SK-N-SH treated with all-trans-retinoic acid at 6 μM for 48 hours (cell line): ENCODE measurements around the gene ZNF184.
A peak's percentile ranks its signal among the peaks of the same experiment; 100 is the strongest.

ENCODE experiments used
- ATAC-seq: fragments of 200-7000 bp; cut with Tn5 transposase; 3 replicates; pipeline ENCODE4 v1.9.1; 2020; ENCODE audit warnings: mild to moderate bottlenecking, moderate library complexity
- ARNTL ChIP-seq: fragments of 450-650 bp; formaldehyde crosslinking; IDR thresholded peaks from 2 replicates; pipeline ENCODE4 v1.5.0; 2020; ENCODE audit warnings: low read depth, mild to moderate bottlenecking, moderate library complexity, borderline replicate concordance
- BACH2 ChIP-seq: fragments of 250-450 bp; sonication (Bioruptor Pico); IDR thresholded peaks from 2 replicates; pipeline ENCODE4 v1.9.0; 2021; ENCODE audit warnings: mild to moderate bottlenecking, borderline replicate concordance
- CSDC2 ChIP-seq: fragments of 250-450 bp; sonication (Bioruptor Pico); IDR thresholded peaks from 2 replicates; pipeline ENCODE4 v1.5.0; 2020; ENCODE audit warnings: mild to moderate bottlenecking, moderate library complexity
- CSRNP3 ChIP-seq: fragments of 250-450 bp; sonication (Bioruptor Pico); IDR thresholded peaks from 2 replicates; pipeline ENCODE4 v1.5.1; 2021; ENCODE audit warnings: mild to moderate bottlenecking, moderate library complexity
- ISL1 ChIP-seq: fragments of 250-450 bp; sonication (Bioruptor Pico); IDR thresholded peaks from 2 replicates; pipeline ENCODE4 v2.1.2; 2022; ENCODE audit warnings: mild to moderate bottlenecking, moderate library complexity
- OSR1 ChIP-seq: fragments of 250-450 bp; sonication (Bioruptor Pico); IDR thresholded peaks from 2 replicates; pipeline ENCODE4 v1.8.0; 2022; ENCODE audit warnings: moderate library complexity, mild to moderate bottlenecking, inconsistent platforms
- POU6F1 ChIP-seq: fragments of 250-450 bp; sonication (Bioruptor Pico); IDR thresholded peaks from 2 replicates; pipeline ENCODE4 v1.8.0; 2021; ENCODE audit warnings: low read depth, mild to moderate bottlenecking, moderate library complexity, borderline replicate concordance
- SNAI2 ChIP-seq: fragments of 250-450 bp; sonication (Bioruptor Pico); IDR thresholded peaks from 2 replicates; pipeline ENCODE4 v1.5.0; 2020; ENCODE audit warnings: mild to moderate bottlenecking, moderate library complexity
- TOX ChIP-seq: fragments of 250-450 bp; sonication (Bioruptor Pico); IDR thresholded peaks from 2 replicates; pipeline ENCODE4 v1.8.0; 2021; ENCODE audit warnings: mild to moderate bottlenecking, moderate library complexity, borderline replicate concordance
- TSHZ2 ChIP-seq: fragments of 250-450 bp; sonication (Bioruptor Pico); IDR thresholded peaks from 2 replicates; pipeline ENCODE4 v1.5.0; 2020; ENCODE audit warnings: mild to moderate bottlenecking, moderate library complexity
- ZC3H10 ChIP-seq: fragments of 250-450 bp; sonication (Bioruptor Pico); IDR thresholded peaks from 2 replicates; pipeline ENCODE4 v1.5.1; 2021; ENCODE audit warnings: mild to moderate bottlenecking, moderate library complexity
- ZFP3 ChIP-seq: fragments of 250-450 bp; sonication (Bioruptor Pico); IDR thresholded peaks from 2 replicates; pipeline ENCODE4 v1.5.0; 2020; ENCODE audit warnings: mild to moderate bottlenecking, moderate library complexity
- ZNF565 ChIP-seq: fragments of 450-650 bp; formaldehyde crosslinking; conservative IDR thresholded peaks from 2 replicates; pipeline ENCODE4 v1.5.0; 2020; ENCODE audit warnings: low read depth, mild to moderate bottlenecking, moderate library complexity
- ZNF70 ChIP-seq: fragments of 450-650 bp; formaldehyde crosslinking; IDR thresholded peaks from 2 replicates; pipeline ENCODE4 v1.5.0; 2020; ENCODE audit warnings: mild to moderate bottlenecking, moderate library complexity
- ZNF8 ChIP-seq: fragments of 450-650 bp; formaldehyde crosslinking; IDR thresholded peaks from 2 replicates; pipeline ENCODE4 v1.5.0; 2020; ENCODE audit warnings: mild to moderate bottlenecking, moderate library complexity

The ZNF184 gene

GRCh38 chr6:27517928-27518787, 45.3 kb upstream of the ZNF184 start:
- peak; percentile 80 for ATAC-seq
- TF ChIP-seq TOX (CRISPR knock-in tag), result no peak
- no peak for TF ChIP-seq ZNF70

- TF ChIP-seq OSR1 (CRISPR knock-in tag) (no peak), POU6F1 (CRISPR knock-in tag) (no peak), ZFP3 (CRISPR knock-in tag) (no peak), TSHZ2 (CRISPR knock-in tag) (no peak), ZNF8 (CRISPR knock-in tag) (no peak)
- no peak for ATAC-seq
These were observed 44.3 kb upstream of the ZNF184 start for GRCh38 chr6:27517238-27517637.

- no peak for ATAC-seq
- TF ChIP-seq BACH2 (CRISPR knock-in tag) (no peak), ZC3H10 (CRISPR knock-in tag) (no peak), ZNF70 (no peak), ISL1 (no peak), CSDC2 (CRISPR knock-in tag) (no peak), SNAI2 (CRISPR knock-in tag) (no peak)
These were observed 42.1 kb upstream of the ZNF184 start for GRCh38 chr6:27514906-27515495.

GRCh38 chr6:27512525-27512924, 39.6 kb upstream of the ZNF184 start:
- ATAC-seq, result no peak
- no peak for TF ChIP-seq ZNF565 (CRISPR knock-in tag)
- TF ChIP-seq ISL1, result no peak
- TF ChIP-seq ZNF8 (CRISPR knock-in tag), result no peak
- TF ChIP-seq CSRNP3 (CRISPR knock-in tag), result no peak
- TF ChIP-seq TOX (CRISPR knock-in tag), result no peak
- TF ChIP-seq ARNTL (CRISPR knock-in tag), result no peak
- TF ChIP-seq ZC3H10 (CRISPR knock-in tag), result no peak
- no peak for TF ChIP-seq TSHZ2 (CRISPR knock-in tag)
- TF ChIP-seq, all 23 proteins: peak for 0
